ENCODE measurements around the gene OLA1. TPM values are rescaled to one million over a fixed set of nuclear protein-coding genes. Genes with fewer than 3 reads are reported as not detected.

OLA1 gene
- total RNA-seq, 1 donor from 2014 or later, result 157 TPM

- no peak for DNase-seq (ENCODE audit: low read depth)
- Histone ChIP-seq H3K27me3 (ENCODE audit: control insufficient read depth, insufficient read depth, low read length) (no peaks in the 10 kb centered on the region), H3K4me3 (ENCODE audit: low read depth, low read length) (no peak overlapping the region), H3K36me3 (ENCODE audit: control insufficient read depth, insufficient read depth, low read length) (no peaks in the 10 kb centered on the region)
- TF ChIP-seq CTCF (IDR thresholded peaks at IDR 0.05; ENCODE audit: insufficient read depth, low read length, poor library complexity, severe bottlenecking), result no peak
These were observed 212.2 kb downstream of the OLA1 start for GRCh38 chr2:174035981-174036742.

- DNase-seq (ENCODE audit: low read depth), result no peak
- H3K36me3 ChIP-seq (ENCODE audit: control insufficient read depth, insufficient read depth, low read length), result no peaks in the 10 kb centered on the region
- no peak overlapping the region for H3K4me3 ChIP-seq (ENCODE audit: low read depth, low read length)
- no peak for TF ChIP-seq CTCF (IDR thresholded peaks at IDR 0.05; ENCODE audit: insufficient read depth, low read length, poor library complexity, severe bottlenecking)
- H3K27me3 ChIP-seq (ENCODE audit: control insufficient read depth, insufficient read depth, low read length), result no peaks in the 10 kb centered on the region
These were observed 213.2 kb downstream of the OLA1 start for GRCh38 chr2:174035117-174035635.

- no peak for TF ChIP-seq CTCF (IDR thresholded peaks at IDR 0.05; ENCODE audit: insufficient read depth, low read length, poor library complexity, severe bottlenecking)
- no peak for DNase-seq (ENCODE audit: low read depth)
- Histone ChIP-seq H3K27me3 (ENCODE audit: control insufficient read depth, insufficient read depth, low read length) (no peaks in the 10 kb centered on the region), H3K36me3 (ENCODE audit: control insufficient read depth, insufficient read depth, low read length) (no peaks in the 10 kb centered on the region), H3K4me3 (ENCODE audit: low read depth, low read length) (no peak overlapping the region)
These were observed 215.2 kb downstream of the OLA1 start for GRCh38 chr2:174033163-174033550.

GRCh38 chr2:174031226-174031625 lies 217.1 kb downstream of the OLA1 start:
- no peak for TF ChIP-seq CTCF (IDR thresholded peaks at IDR 0.05; ENCODE audit: insufficient read depth, low read length, poor library complexity, severe bottlenecking)
- H3K4me3 ChIP-seq (ENCODE audit: low read depth, low read length), result no peak overlapping the region
- H3K27me3 ChIP-seq (ENCODE audit: control insufficient read depth, insufficient read depth, low read length), result no peaks in the 10 kb centered on the region
- DNase-seq (ENCODE audit: low read depth), result no peak
- H3K36me3 ChIP-seq (ENCODE audit: control insufficient read depth, insufficient read depth, low read length), result no peaks in the 10 kb centered on the region

GRCh38 chr2:174028935-174029334 lies 219.4 kb downstream of the OLA1 start:
- Histone ChIP-seq H3K36me3 (ENCODE audit: control insufficient read depth, insufficient read depth, low read length) (no peaks in the 10 kb centered on the region), H3K27me3 (ENCODE audit: control insufficient read depth, insufficient read depth, low read length) (no peaks in the 10 kb centered on the region), H3K4me3 (ENCODE audit: low read depth, low read length) (no peak overlapping the region)
- TF ChIP-seq CTCF (IDR thresholded peaks at IDR 0.05; ENCODE audit: insufficient read depth, low read length, poor library complexity, severe bottlenecking), result no peak
- no peak for DNase-seq (ENCODE audit: low read depth)

GRCh38 chr2:174027956-174028355 lies 220.4 kb downstream of the OLA1 start:
- H3K4me3 ChIP-seq (ENCODE audit: low read depth, low read length), result no peak overlapping the region

More at GRCh38 chr2:174027956-174028355, 220.4 kb downstream of the OLA1 start:
- Histone ChIP-seq H3K27me3 (ENCODE audit: control insufficient read depth, insufficient read depth, low read length) (no peaks in the 10 kb centered on the region), H3K36me3 (ENCODE audit: control insufficient read depth, insufficient read depth, low read length) (no peaks in the 10 kb centered on the region)
- DNase-seq (ENCODE audit: low read depth), result no peak
- TF ChIP-seq CTCF (IDR thresholded peaks at IDR 0.05; ENCODE audit: insufficient read depth, low read length, poor library complexity, severe bottlenecking), result no peak

Measured in kidney epithelial cell (primary cell).